Measurements from ENCODE around the gene CACNA2D4. TPM values are rescaled to one million over a fixed set of nuclear protein-coding genes. Genes with fewer than 3 reads are reported as not detected.
"Not testable (repeated sequence)": the region's sequence is repeated elsewhere in the genome, so short reads cannot be mapped to it uniquely, and the experiment has no call there.

Gene CACNA2D4
- total RNA-seq, 4 donors from 2014 or later: 10.1 to 16.2 (median 11.4) TPM

- TF ChIP-seq POLR2A (IDR thresholded peaks at IDR 0.05) (no peak), EP300 (IDR thresholded peaks at IDR 0.05) (no peak), CTCF (IDR thresholded peaks at IDR 0.05) (no peak)
- Histone ChIP-seq H3K36me3 (no peaks in the 10 kb centered on the region), H3K9me3 (no peaks in the 10 kb centered on the region), H3K4me1 (peaks cover 0 to 10% (median 0%) of the 10 kb centered on the region in 4 donors), H3K27me3 (peaks cover 0 to 75% of the 10 kb centered on the region in 2 donors), H3K27ac (no peak overlapping the region), H3K4me3 (no peak overlapping the region)
- no peak for DNase-seq (ENCODE audit: low spot score in 2 of 2)
- WGBS, 2 donors: 31 to 32% methylated on average over 12 of the region's 12 CpGs
These were observed 96.6 kb downstream of the CACNA2D4 start for GRCh38 chr12:1821805-1822204.

- H3K9me3 ChIP-seq: no peaks in the 10 kb centered on the region
- no peak overlapping the region for H3K27ac ChIP-seq
- no peaks in the 10 kb centered on the region for H3K36me3 ChIP-seq
- no peak overlapping the region for H3K4me3 ChIP-seq
- DNase-seq (ENCODE audit: low spot score in 2 of 2): no peak
- peaks cover 0 to 10% (median 0%) of the 10 kb centered on the region in 4 donors for H3K4me1 ChIP-seq
- WGBS, 2 donors: 63 to 76% methylated on average over 6 to 11 of the region's 11 CpGs
- H3K27me3 ChIP-seq: peaks cover 0 to 67% of the 10 kb centered on the region in 2 donors
- TF ChIP-seq EP300 (IDR thresholded peaks at IDR 0.05) (no peak), POLR2A (IDR thresholded peaks at IDR 0.05) (no peak), CTCF (IDR thresholded peaks at IDR 0.05) (no peak)
These were observed 97.6 kb downstream of the CACNA2D4 start for GRCh38 chr12:1820896-1821291.

- H3K36me3 ChIP-seq: no peaks in the 10 kb centered on the region
- TF ChIP-seq CTCF (IDR thresholded peaks at IDR 0.05) (no peak), POLR2A (IDR thresholded peaks at IDR 0.05) (no peak), EP300 (IDR thresholded peaks at IDR 0.05) (no peak)
- H3K9me3 ChIP-seq: no peaks in the 10 kb centered on the region
- peaks cover 0 to 10% (median 0%) of the 10 kb centered on the region in 4 donors for H3K4me1 ChIP-seq
- H3K27me3 ChIP-seq: peaks cover 0 to 63% of the 10 kb centered on the region in 2 donors
- WGBS, 2 donors: 10 to 19% methylated on average over 34 of the region's 34 CpGs
- H3K27ac ChIP-seq: no peak within 1 kb of the TSS
- H3K4me3 ChIP-seq: no peak within 1 kb of the TSS
- DNase-seq (ENCODE audit: low spot score in 2 of 2): no peak
These were observed 98.1 kb downstream of the CACNA2D4 start, which contains the start of gene LRTM2 for GRCh38 chr12:1820191-1820895. Gene LRTM2 (plus strand): TSS chr12:1820565. CDS start chr12:1828149, 7,584 bp downstream.

GRCh38 chr12:1819571-1819970 is 98.9 kb downstream of the CACNA2D4 start:
- peaks cover 0 to 57% of the 10 kb centered on the region in 2 donors for H3K27me3 ChIP-seq
- DNase-seq (ENCODE audit: low spot score in 2 of 2): no peak
- no peak overlapping the region for H3K4me3 ChIP-seq
- peaks cover 0 to 10% (median 0%) of the 10 kb centered on the region in 4 donors for H3K4me1 ChIP-seq
- no peak overlapping the region for H3K27ac ChIP-seq
- WGBS, 2 donors: 64 to 66% methylated on average over 6 of the region's 6 CpGs
- TF ChIP-seq EP300 (IDR thresholded peaks at IDR 0.05): no peak
- no peaks in the 10 kb centered on the region for H3K36me3 ChIP-seq
- no peaks in the 10 kb centered on the region for H3K9me3 ChIP-seq

GRCh38 chr12:1819050-1819449 is 99.4 kb downstream of the CACNA2D4 start:
- Histone ChIP-seq H3K27me3 (peaks cover 0 to 51% of the 10 kb centered on the region in 2 donors), H3K36me3 (no peaks in the 10 kb centered on the region), H3K9me3 (no peaks in the 10 kb centered on the region), H3K27ac (no peak overlapping the region), H3K4me3 (no peak overlapping the region), H3K4me1 (peaks cover 0 to 10% (median 0%) of the 10 kb centered on the region in 4 donors)
- TF ChIP-seq CTCF (IDR thresholded peaks at IDR 0.05): no peak
- WGBS, 2 donors: 67 to 70% methylated on average over 9 of the region's 9 CpGs
- DNase-seq (ENCODE audit: low spot score in 2 of 2): no peak

GRCh38 chr12:1817928-1818327 is 100.5 kb downstream of the CACNA2D4 start:
- DNase-seq (ENCODE audit: low spot score in 2 of 2); H3K27ac ChIP-seq; H3K36me3 ChIP-seq; H3K4me3 ChIP-seq; H3K9me3 ChIP-seq: not testable (repeated sequence)
- H3K4me1 ChIP-seq: peaks cover 0 to 21% (median 4%) of the 10 kb centered on the region in 4 donors
- 84 to 91% methylated on average over 9 to 25 of the region's 28 CpGs for WGBS, 2 donors
- H3K27me3 ChIP-seq: peaks cover 0 to 40% of the 10 kb centered on the region in 2 donors
